Liver (tissue), 9 donors: ENCODE measurements around the gene ARID3C. TPM values are rescaled to one million over a fixed set of nuclear protein-coding genes. Genes with fewer than 3 reads are reported as not detected.

Source experiments
- DNase-seq: peaks from one replicate; pipeline ENCODE4 v3.0.0-alpha.2; 2017; ENCODE audit warnings: low spot score
- H3K27ac ChIP-seq, 2 donors: one replicate each; pipeline ENCODE4 v1.7.0; 2013; ENCODE audit warnings: inconsistent platforms in 2 of 2, low read length in 2 of 2, control low read depth in 1 of 2, low read depth in 1 of 2, mild to moderate bottlenecking in 1 of 2
- H3K27me3 ChIP-seq, 4 donors: one replicate each; pipeline versions ENCODE4 v1.6.1 to v1.7.0; 2013; ENCODE audit warnings: low read length in 3 of 4, inconsistent platforms in 1 of 4, mild to moderate bottlenecking in 1 of 4, moderate library complexity in 1 of 4; ENCODE audit not compliant: control insufficient read depth in 4 of 4, insufficient read depth in 4 of 4
- H3K36me3 ChIP-seq, 4 donors: one replicate each; pipeline versions ENCODE4 v1.6.1 to v1.7.0; 2013; ENCODE audit warnings: low read length in 3 of 4, mild to moderate bottlenecking in 3 of 4, low read depth in 1 of 4, moderate library complexity in 1 of 4; ENCODE audit not compliant: control insufficient read depth in 4 of 4, insufficient read depth in 3 of 4
- H3K4me1 ChIP-seq, 4 donors: one replicate each; pipeline versions ENCODE4 v1.6.1 to v1.7.0; 2013; ENCODE audit warnings: low read length in 3 of 4, mild to moderate bottlenecking in 3 of 4, moderate library complexity in 1 of 4; ENCODE audit not compliant: control insufficient read depth in 4 of 4, insufficient read depth in 4 of 4
- H3K4me3 ChIP-seq, 3 donors: one replicate each; pipeline versions ENCODE4 v1.6.1 to v1.7.0; 2013; ENCODE audit warnings: low read length in 3 of 3, control low read depth in 1 of 3, low read depth in 1 of 3, mild to moderate bottlenecking in 1 of 3
- H3K9ac ChIP-seq, 2 donors: one replicate each; pipeline ENCODE4 v1.7.0; 2013; ENCODE audit warnings: low read length in 2 of 2, mild to moderate bottlenecking in 2 of 2, moderate library complexity in 2 of 2, control low read depth in 1 of 2, low read depth in 1 of 2
- H3K9me3 ChIP-seq, 4 donors: one replicate each; pipeline versions ENCODE4 v1.6.1 to v1.7.0; 2013; ENCODE audit warnings: low read length in 3 of 4; ENCODE audit not compliant: control insufficient read depth in 4 of 4
- CTCF ChIP-seq: fragments of 150-350 bp; IDR thresholded peaks from 2 replicates; pipeline ENCODE4 v1.5.1; 2017; ENCODE audit warnings: improper control_type of control experiment, low read depth, low read length; ENCODE audit not compliant: missing input control
- GABPA ChIP-seq, 2 donors: IDR thresholded peaks in 1 of 2; conservative IDR thresholded peaks in 1 of 2; 2 replicates each; pipeline ENCODE4 v1.6.1; 2016; ENCODE audit warnings: antibody characterized with exemption in 2 of 2, mild to moderate bottlenecking in 1 of 2, moderate library complexity in 1 of 2
- HNF4A ChIP-seq, 2 donors: conservative IDR thresholded peaks; 2 replicates each; pipeline ENCODE4 v1.6.1; 2016; ENCODE audit warnings: antibody characterized with exemption in 2 of 2, mild to moderate bottlenecking in 2 of 2
- RAD21 ChIP-seq, 2 donors: IDR thresholded peaks; 2 replicates each; pipeline ENCODE4 v1.6.1; 2016; ENCODE audit warnings: antibody characterized with exemption in 2 of 2, mild to moderate bottlenecking in 2 of 2
- RXRA ChIP-seq, 2 donors: IDR thresholded peaks; 2 replicates each; pipeline ENCODE4 v1.6.1; 2017 to 2018; ENCODE audit warnings: antibody characterized with exemption in 2 of 2, mild to moderate bottlenecking in 1 of 2
- SP1 ChIP-seq: IDR thresholded peaks from 2 replicates; pipeline ENCODE4 v1.6.1; 2018; ENCODE audit warnings: antibody characterized with exemption, mild to moderate bottlenecking
- TAF1 ChIP-seq: conservative IDR thresholded peaks from 2 replicates; pipeline ENCODE4 v1.6.1; 2016; ENCODE audit warnings: antibody characterized with exemption, mild to moderate bottlenecking
- WGBS: extraction: QIAGEN DNeasy Blood & Tissue Kit; methylation state at CpG from one replicate; pipeline ENCODE4 v1.1.7; 2013; 5-methylcytosine and 5-hydroxymethylcytosine counted together
- polyA plus RNA-seq, 2 donors: library from polyadenylated mRNA; stranded (reverse) in 1 of 2; unstranded in 1 of 2; fragments of 200-250 nt in 1 of 2; fragments of >200 nt in 1 of 2; fragmentation: Nextera tagmentation in 1 of 2; extraction: Ambion mirVana in 1 of 2; gene quantifications; one replicate each; pipeline versions ENCODE4 v1.2.1 to v1.2.3, GENCODE V29; 2013 to 2015
- total RNA-seq, 2 donors: library from RNA; depleted of rRNA; stranded (reverse); fragments of >200 nt; gene quantifications; one replicate each; pipeline ENCODE4 v1.2.3, GENCODE V29; 2014
- TF ChIP-seq, protein P1 (sequence below): IDR thresholded peaks from 2 replicates; pipeline ENCODE4 v1.6.1; 2016; ENCODE audit warnings: antibody characterized with exemption
- donor health status: healthy.
- donor health status: healthy.
- donor health status: healthy.
- donor health status: healthy.
- donor health status: healthy.

Gene ARID3C
- total and polyA plus RNA-seq, 4 donors: 0.58 to 2.6 (median 1.7) TPM

GRCh38 chr9:34591917-34592866 is 36.7 kb downstream of the ARID3C start:
- Histone ChIP-seq H3K4me1 (peaks cover 22 to 65% (median 50%) of the 10 kb centered on the region in 4 donors), H3K27me3 (peaks cover 0 to 2% (median 0%) of the 10 kb centered on the region in 4 donors), H3K9ac (no peak overlapping the region), H3K27ac (peak overlapping the region; percentile 39 to 66), H3K4me3 (no peak overlapping the region), H3K9me3 (no peaks in the 10 kb centered on the region), H3K36me3 (no peaks in the 10 kb centered on the region)
- WGBS: 37% methylated on average over 16 of the region's 16 CpGs
- no peak for DNase-seq
- TF ChIP-seq GABPA (IDR thresholded peaks at IDR 0.05 in 1 of 2, conservative IDR thresholded peaks at IDR 0.05 in 1 of 2) (no peak), RAD21 (IDR thresholded peaks at IDR 0.05) (peak in 1 of 2 donors; percentile 3)

- Histone ChIP-seq H3K9me3 (no peaks in the 10 kb centered on the region), H3K27me3 (peaks cover 0 to 2% (median 0%) of the 10 kb centered on the region in 4 donors), H3K4me3 (peak overlapping the region; percentile 28 to 31 (median 30)), H3K4me1 (peaks cover 22 to 65% (median 50%) of the 10 kb centered on the region in 4 donors), H3K36me3 (no peaks in the 10 kb centered on the region), H3K9ac (no peak overlapping the region), H3K27ac (peak overlapping the region; percentile 21 to 81)
- WGBS: 8% methylated on average over 60 of the region's 60 CpGs
- TF ChIP-seq CTCF: peak; percentile 93
- TF ChIP-seq, protein P1, sequence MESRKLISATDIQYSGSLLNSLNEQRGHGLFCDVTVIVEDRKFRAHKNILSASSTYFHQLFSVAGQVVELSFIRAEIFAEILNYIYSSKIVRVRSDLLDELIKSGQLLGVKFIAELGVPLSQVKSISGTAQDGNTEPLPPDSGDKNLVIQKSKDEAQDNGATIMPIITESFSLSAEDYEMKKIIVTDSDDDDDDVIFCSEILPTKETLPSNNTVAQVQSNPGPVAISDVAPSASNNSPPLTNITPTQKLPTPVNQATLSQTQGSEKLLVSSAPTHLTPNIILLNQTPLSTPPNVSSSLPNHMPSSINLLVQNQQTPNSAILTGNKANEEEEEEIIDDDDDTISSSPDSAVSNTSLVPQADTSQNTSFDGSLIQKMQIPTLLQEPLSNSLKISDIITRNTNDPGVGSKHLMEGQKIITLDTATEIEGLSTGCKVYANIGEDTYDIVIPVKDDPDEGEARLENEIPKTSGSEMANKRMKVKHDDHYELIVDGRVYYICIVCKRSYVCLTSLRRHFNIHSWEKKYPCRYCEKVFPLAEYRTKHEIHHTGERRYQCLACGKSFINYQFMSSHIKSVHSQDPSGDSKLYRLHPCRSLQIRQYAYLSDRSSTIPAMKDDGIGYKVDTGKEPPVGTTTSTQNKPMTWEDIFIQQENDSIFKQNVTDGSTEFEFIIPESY: no peak
- peak; percentile 92 to 96 for TF ChIP-seq RAD21 (IDR thresholded peaks at IDR 0.05)
- peak in 1 of 2 donors; percentile 43 for TF ChIP-seq HNF4A (conservative IDR thresholded peaks at IDR 0.05)
- peak; percentile 29 for TF ChIP-seq SP1
- no peak for TF ChIP-seq TAF1
- TF ChIP-seq RXRA (IDR thresholded peaks at IDR 0.05): peak; percentile 26 to 56
- DNase-seq: peak; percentile 87
Observed at GRCh38 chr9:34591248-34591916, 37.5 kb downstream of the ARID3C start.
